ENCODE data around the gene PDE4D.

PDE4D gene

GRCh38 chr5:59366784-59367183 is 526.7 kb downstream of the PDE4D start:
- DNase-seq (ENCODE audit: low read depth in 2 of 2) = no peak

- DNase-seq (ENCODE audit: low read depth in 2 of 2) = no peak
These were observed 531.1 kb downstream of the PDE4D start for GRCh38 chr5:59362438-59362837.

- no peak for DNase-seq (ENCODE audit: low read depth in 2 of 2)
These were observed 532.1 kb downstream of the PDE4D start for GRCh38 chr5:59361454-59361853.

DNA sequence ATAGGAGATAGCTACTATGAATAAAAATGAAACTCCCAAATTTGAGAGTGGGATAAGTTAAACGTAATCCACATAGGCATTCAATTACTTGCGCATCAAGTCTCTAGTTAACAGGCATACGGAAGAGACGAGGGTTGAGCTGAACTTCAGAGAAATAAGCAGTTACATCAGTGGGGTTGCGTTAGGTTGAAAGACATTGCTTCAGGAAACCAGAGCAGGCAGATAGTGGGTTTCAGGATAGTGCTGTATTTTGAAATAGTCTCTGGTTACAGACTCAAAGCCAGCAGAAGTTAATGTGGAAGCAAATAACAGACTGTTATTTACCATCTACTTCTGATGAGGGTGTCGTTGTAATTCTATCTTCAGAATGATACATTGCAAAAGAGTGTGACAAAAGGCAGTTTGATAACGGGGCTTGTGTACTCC is 533.4 kb downstream of the PDE4D start:
- no peak for DNase-seq (ENCODE audit: low read depth in 2 of 2)

- no peak for DNase-seq (ENCODE audit: low read depth in 2 of 2)
These were observed 535.3 kb downstream of the PDE4D start for GRCh38 chr5:59358005-59358861.

DNA sequence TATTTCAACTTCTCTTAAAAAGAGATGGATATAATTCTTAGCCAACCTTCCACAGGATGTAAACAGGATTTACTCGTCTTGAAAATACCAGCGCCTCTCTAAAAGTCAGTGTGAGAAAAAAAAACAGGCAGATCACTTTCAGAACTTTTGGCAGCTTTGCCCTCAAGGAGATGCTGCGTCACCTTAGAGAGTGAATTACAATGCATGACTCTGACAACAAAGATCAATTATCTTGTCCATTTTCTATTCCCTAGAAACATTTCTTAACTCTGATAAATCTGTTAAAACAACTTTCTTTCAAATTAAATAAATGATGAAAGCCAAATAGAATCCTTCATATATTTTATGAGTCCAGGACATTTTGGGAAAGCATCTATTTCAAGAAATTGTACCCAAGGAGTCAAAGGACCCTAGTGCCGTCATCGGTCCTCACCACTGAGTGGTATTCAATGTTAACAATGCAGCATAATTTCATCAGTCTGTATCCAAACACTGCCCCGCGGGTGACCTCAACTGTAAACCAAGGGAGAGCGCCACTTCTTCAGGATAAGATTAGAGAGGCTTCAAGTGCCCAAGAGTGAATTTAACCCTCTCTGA is 536.0 kb downstream of the PDE4D start:
- DNase-seq (ENCODE audit: low read depth in 2 of 2) = no peak

GRCh38 chr5:59356813-59357380 is 536.6 kb downstream of the PDE4D start:
- no peak for DNase-seq (ENCODE audit: low read depth in 2 of 2)

- no peak for DNase-seq (ENCODE audit: low read depth in 2 of 2)
These were observed 538.7 kb downstream of the PDE4D start for GRCh38 chr5:59354811-59355210.

DNA sequence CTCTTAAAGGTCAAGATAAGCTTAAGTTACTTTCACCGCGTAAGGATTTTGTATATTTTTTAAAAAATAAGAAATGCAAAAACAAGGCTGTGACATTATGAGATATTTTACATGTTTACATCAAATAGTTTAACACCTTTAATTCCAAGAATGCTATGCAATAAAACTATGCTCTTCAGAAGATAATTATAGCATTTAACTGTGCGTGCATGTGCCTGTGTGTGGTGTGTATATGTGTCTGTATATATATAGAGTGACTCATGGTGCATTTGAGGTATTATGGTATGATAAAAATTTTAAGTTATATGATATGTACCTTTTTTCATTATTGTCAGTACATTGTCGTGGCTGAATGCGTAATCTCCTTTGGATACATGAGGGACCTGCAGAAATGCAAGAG is 539.3 kb downstream of the PDE4D start:
- no peak for DNase-seq (ENCODE audit: low read depth in 2 of 2)

GRCh38 chr5:59351076-59351794 is 542.3 kb downstream of the PDE4D start:
- no peak for DNase-seq (ENCODE audit: low read depth in 2 of 2)

DNA sequence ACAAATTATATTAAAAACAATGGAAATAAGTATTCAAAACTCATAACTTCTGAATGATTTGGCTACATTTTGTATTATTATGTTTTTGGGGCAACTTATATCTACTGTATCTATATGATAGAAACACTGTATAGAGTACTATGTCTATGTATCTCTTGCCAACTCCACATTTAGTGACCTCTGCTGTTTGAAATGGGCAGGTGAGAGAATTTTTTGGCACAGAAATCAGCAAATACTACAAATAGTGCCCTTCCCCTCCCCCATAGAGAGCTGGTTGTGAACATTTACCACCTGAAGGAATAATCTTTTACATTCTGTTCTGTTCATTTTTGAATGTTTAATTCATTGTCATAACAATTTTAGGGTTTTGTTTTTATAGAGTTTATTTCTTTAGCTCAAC is 545.3 kb downstream of the PDE4D start:
- DNase-seq (ENCODE audit: low read depth in 2 of 2) = no peak

GRCh38 chr5:59346982-59347381 is 546.5 kb downstream of the PDE4D start:
- no peak for DNase-seq (ENCODE audit: low read depth in 2 of 2)

DNA sequence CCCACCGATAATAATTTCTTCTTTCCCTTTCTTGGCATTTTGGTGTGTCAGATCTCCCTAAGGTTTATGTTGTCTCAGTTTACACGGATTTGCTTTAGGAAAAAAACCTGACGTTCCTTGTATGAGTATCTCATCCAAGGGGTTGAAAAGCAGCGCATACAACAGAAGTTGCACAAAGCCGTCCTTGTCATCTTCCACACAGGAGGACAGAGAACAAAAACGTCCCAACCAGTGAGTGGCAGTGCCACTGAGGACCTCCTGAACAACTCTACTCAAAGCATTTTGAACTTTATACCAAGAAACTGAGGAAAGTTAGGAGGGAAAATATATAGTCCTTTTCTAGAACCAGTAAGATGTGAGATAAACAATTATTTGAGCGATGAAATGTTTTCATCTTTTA is 547.0 kb downstream of the PDE4D start:
- no peak for DNase-seq (ENCODE audit: low read depth in 2 of 2)

DNA sequence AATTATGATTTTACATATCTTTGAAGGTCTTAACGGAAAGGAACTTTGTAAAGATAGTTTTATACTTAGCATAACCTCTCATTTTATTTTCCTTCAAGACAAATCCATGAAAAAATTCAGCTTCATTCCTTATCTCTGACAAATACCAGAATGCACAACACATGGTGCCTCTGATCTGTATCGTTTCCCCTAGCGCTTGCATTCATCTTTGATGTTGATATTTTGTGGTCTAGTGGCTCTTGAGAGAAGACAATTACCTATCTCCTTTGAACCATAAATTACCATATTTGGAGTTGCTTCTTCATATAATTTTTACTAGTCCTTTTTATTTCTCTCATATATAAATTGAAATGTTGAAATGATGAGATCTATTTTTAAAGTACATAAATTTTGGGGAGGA is 551.3 kb downstream of the PDE4D start:
- no peak for DNase-seq (ENCODE audit: low read depth in 2 of 2)

DNA sequence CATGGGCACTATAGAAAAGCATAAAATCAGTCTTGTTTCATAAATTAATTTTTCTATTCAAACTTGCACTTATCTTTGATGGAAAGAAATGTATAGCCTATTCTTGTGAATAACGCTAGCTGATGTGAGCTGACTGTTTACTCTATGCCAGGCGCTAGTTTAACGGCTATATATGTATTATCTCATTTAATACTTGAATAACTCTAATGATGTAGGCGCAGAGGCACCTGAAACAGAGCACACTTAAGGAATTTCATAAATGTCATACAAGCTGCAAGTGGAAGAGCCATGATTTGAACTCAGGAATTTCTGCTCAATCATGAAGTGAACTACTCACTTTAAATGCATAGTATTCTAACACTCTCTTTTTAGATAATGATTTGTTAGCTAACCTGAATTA is 551.8 kb downstream of the PDE4D start:
- DNase-seq (ENCODE audit: low read depth in 2 of 2) = no peak

DNA sequence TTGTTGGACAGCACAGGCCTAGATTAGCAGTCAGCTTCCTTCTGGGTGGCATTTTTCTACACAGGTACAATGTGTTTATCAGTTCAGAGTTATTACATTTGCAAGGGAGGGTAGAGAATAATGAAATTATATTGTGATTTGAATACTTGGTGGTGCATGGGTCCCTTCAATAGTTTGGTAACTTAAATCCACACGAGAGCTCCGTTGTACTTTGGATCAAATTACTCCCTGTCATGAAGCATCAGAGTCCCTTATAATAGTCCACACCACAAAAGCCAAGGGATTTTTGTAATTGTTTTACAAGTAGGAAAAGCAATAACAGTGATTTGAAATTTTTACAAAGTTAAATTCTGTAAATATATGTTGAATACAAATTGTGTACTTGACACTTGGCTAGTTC is 552.4 kb downstream of the PDE4D start:
- no peak for DNase-seq (ENCODE audit: low read depth in 2 of 2)

DNA sequence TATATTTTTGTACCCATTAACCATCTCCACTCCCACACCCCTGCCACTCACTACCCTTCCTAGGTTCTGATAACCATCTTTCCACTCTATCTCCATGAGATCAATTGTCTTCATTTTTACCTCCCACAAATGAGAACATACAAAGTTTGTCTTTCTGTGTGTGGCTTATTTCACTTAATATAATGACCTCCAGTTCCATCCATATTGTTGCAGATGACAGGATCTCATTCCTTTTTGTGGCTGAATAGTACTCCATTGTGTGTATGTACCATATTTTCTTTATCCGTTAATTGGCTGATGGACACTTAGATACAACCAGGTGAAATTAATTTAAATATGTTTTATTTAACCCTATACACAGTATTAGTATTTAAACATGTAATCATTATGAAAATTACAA is 552.9 kb downstream of the PDE4D start:
- DNase-seq (ENCODE audit: low read depth in 2 of 2) = no peak

DNA sequence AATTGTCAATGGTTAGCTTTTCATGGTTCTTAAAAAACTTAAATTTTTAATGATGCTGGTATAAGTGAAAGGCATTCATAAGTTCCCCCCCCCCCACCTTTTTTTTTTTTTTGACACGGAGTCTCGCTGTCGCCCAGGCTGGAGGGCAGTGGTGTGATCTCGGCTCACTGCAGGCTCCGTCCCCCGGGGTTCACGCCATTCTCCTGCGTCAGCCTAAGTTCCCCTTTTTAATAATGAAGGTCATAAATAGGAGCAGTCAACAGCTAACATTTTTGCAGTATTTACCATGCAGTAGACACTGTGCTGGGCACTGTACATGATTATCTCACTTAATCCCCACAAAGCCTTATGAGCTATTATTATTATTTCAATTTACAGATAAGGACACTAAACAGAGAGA is 556.3 kb downstream of the PDE4D start:
- no peak for DNase-seq (ENCODE audit: low read depth in 2 of 2)

DNA sequence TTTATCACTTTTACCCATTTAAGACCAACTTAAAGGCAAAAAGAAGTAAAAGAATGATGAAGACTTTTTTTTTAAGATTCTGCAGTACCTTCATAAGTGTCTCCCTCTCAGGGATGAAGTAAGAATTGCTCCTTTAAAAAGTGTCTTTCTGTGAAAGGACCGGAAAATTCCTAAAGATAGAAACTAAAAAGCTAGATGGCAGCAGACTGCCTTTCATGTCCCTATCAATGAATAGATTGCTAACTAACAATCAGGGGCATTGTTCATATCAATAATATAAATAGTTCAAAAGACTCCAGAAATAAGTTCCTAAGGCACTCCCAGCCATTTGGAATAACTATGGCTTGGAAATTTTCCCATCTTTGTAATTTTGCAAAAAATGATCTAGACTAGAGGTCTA is 558.0 kb downstream of the PDE4D start:
- DNase-seq (ENCODE audit: low read depth in 2 of 2) = no peak

DNA sequence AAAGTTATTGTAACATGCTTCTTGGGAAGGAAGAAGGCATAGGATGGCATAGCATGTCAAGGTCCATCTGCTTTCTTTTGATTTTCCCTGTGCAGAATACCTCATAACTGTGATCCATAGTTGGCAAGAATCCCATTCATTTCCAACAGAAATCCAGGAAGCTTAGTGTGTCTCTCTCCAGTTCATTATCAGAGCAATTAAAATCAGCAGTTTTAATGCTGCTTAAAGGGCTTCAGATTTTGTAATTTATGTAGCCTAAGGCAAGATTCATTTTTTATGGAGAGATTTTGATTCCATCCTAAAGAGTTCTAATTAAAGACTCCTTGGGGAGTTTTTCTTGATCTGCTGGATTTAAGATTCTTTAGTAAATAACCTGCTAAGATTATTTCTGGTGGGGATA is 560.1 kb downstream of the PDE4D start:
- no peak for DNase-seq (ENCODE audit: low read depth in 2 of 2)

DNA sequence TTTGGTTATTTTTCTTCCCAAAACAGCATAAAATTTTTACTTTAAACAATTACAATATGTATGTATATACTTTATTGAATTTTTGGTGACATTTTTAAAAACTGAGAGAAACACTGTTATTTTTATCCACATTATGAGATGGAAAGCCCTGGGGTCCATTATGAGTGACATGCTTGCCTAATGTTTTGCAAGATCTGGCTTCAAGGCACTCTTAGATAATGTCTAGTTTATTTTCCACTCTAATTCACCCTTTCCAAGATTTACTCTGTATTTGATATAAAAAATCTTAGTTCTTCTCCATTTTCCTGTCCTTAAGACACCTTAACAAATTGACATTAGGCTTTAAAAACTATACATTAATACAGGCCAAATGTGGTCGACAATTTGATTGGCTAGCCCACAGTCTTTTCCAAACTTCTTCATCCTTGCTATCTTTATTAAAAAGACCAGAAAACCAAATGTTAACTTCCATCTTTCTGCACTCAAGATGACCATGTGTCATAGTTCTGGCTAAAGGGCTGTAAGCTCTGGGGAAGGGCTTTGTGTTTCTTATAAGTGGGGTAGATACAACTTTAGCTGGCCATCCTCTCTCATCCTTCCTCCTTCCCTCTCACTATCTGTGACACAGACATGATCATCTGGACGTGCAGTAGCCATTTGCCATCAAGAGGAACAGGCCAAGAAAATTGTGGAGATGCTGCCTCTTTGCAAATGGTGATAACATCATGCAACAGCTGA is 561.1 kb downstream of the PDE4D start:
- no peak for DNase-seq (ENCODE audit: low read depth in 2 of 2)

- no peak for DNase-seq (ENCODE audit: low read depth in 2 of 2)
These were observed 562.8 kb downstream of the PDE4D start for GRCh38 chr5:59330680-59331079.

Measured in stimulated activated CD8-positive, alpha-beta memory T cell treated with anti-CD3 and anti-CD28 coated beads, Interleukin-7, amount 100 ng/mL, for 1 hour (primary cell).